ENCODE results near the gene CARMIL1.

DNA sequence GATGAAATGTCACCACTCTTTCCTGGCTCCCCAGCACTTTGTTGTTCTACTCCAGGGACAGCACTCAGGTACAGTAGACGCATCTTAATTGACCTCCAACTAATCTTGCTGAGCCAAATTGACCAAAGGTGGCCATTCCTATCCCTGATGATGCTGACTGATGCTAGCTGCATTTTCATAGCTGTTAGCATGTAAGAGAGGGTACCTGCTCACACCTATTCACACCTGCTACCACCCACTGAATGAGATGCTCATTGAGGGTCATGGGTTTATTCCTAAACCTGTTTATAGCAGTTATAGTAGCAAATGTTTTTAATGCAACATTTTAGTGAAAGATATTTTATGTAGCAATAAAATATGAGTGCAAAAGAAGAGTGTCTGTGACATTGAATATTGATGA is 145.1 kb downstream of the CARMIL1 start:
- TF ChIP-seq, protein P1, sequence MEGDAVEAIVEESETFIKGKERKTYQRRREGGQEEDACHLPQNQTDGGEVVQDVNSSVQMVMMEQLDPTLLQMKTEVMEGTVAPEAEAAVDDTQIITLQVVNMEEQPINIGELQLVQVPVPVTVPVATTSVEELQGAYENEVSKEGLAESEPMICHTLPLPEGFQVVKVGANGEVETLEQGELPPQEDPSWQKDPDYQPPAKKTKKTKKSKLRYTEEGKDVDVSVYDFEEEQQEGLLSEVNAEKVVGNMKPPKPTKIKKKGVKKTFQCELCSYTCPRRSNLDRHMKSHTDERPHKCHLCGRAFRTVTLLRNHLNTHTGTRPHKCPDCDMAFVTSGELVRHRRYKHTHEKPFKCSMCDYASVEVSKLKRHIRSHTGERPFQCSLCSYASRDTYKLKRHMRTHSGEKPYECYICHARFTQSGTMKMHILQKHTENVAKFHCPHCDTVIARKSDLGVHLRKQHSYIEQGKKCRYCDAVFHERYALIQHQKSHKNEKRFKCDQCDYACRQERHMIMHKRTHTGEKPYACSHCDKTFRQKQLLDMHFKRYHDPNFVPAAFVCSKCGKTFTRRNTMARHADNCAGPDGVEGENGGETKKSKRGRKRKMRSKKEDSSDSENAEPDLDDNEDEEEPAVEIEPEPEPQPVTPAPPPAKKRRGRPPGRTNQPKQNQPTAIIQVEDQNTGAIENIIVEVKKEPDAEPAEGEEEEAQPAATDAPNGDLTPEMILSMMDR (IDR thresholded peaks at IDR 0.05), result no peak
- TF ChIP-seq, protein P2, sequence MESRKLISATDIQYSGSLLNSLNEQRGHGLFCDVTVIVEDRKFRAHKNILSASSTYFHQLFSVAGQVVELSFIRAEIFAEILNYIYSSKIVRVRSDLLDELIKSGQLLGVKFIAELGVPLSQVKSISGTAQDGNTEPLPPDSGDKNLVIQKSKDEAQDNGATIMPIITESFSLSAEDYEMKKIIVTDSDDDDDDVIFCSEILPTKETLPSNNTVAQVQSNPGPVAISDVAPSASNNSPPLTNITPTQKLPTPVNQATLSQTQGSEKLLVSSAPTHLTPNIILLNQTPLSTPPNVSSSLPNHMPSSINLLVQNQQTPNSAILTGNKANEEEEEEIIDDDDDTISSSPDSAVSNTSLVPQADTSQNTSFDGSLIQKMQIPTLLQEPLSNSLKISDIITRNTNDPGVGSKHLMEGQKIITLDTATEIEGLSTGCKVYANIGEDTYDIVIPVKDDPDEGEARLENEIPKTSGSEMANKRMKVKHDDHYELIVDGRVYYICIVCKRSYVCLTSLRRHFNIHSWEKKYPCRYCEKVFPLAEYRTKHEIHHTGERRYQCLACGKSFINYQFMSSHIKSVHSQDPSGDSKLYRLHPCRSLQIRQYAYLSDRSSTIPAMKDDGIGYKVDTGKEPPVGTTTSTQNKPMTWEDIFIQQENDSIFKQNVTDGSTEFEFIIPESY (IDR thresholded peaks at IDR 0.05; ENCODE audit: borderline replicate concordance, low read depth), result no peak
- TF ChIP-seq TCF12 (IDR thresholded peaks at IDR 0.05) (no peak), FOSL2 (IDR thresholded peaks at IDR 0.05; ENCODE audit: borderline replicate concordance, low read depth) (no peak), TAF1 (IDR thresholded peaks at IDR 0.05; ENCODE audit: borderline replicate concordance, low read depth, low read length) (no peak), EZH2phosphoT487 (IDR thresholded peaks at IDR 0.05; ENCODE audit: borderline replicate concordance, low read depth) (no peak), CHD2 (IDR thresholded peaks at IDR 0.05; ENCODE audit: low read length, partially characterized antibody) (no peak), POLR2AphosphoS5 (IDR thresholded peaks at IDR 0.05; ENCODE audit: low read depth, low read length) (no peak)
